H1 (cell line): Measurements from ENCODE around the gene FADS2. TPM values are rescaled to one million over a fixed set of nuclear protein-coding genes. Genes with fewer than 3 reads are reported as not detected.

Experiments
- CBX5 ChIP-seq: fragments of 300-800, 300-1000 bp; sonication (generic); IDR thresholded peaks from 2 replicates; pipeline ENCODE4 v1.7.1; 2016; ENCODE audit warnings: antibody characterized with exemption, low read length, low read depth
- EZH2 ChIP-seq: fragments of 200-600 bp; sonication (generic); IDR thresholded peaks from 2 replicates; pipeline ENCODE4 v1.7.1; 2012; ENCODE audit warnings: low read depth, mild to moderate bottlenecking, moderate library complexity, low read length, inconsistent platforms; ENCODE audit not compliant: severe bottlenecking
- YY1 ChIP-seq: IDR thresholded peaks from 2 replicates; pipeline ENCODE4 v1.6.1; 2011; ENCODE audit warnings: low read depth, mild to moderate bottlenecking, low read length
- polyA plus RNA-seq, 7 experiments: library from polyadenylated mRNA; depleted of rRNA in 3 of 7; stranded (reverse) in 5 of 7; unstranded in 2 of 7; fragments of >200 nt in 5 of 7; fragments of 200-250 nt in 2 of 7; gene quantifications; 1 replicate in 5 of 7; 2 replicates in 1 of 7; 4 replicates in 1 of 7; pipeline versions ENCODE4 v1.2.1 to v1.2.3, GENCODE V29; 2011 to 2013; ENCODE audit warnings: missing spikeins in 2 of 7, mixed read lengths in 2 of 7
- total RNA-seq: library from RNA; stranded (reverse); fragmentation: NEBNext Ultra II Directional; extraction: Animal tissue kit (Norgen Biotek cat#: 25700); gene quantifications from 2 replicates; pipeline ENCODE4 v1.2.1, GENCODE V29; 2021

FADS2 gene
- total and polyA plus RNA-seq, 2 of the 8 experiments (the other 6 are each of a cell fraction or from before 2014, with no cell fraction given): 499 to 701 TPM

GRCh38 chr11:61816736-61817455 is 11.2 kb upstream of the FADS2 start, which contains the start of gene FADS1 (continued):
- no peak for TF ChIP-seq CBX5
- 0 out of 2 replicates have a peak, but pooled peaks have one; percentile 4 for TF ChIP-seq YY1
- no peak for TF ChIP-seq EZH2
- TF ChIP-seq, all 59 proteins: peak for 19
